Left hindlimb (tissue), 1 donor: Measurements from ENCODE around the gene HOOK1.

Experiments used
- DNase-seq: peaks from one replicate; pipeline ENCODE4 v3.0.0-alpha.2; 2018

The HOOK1 gene

DNA sequence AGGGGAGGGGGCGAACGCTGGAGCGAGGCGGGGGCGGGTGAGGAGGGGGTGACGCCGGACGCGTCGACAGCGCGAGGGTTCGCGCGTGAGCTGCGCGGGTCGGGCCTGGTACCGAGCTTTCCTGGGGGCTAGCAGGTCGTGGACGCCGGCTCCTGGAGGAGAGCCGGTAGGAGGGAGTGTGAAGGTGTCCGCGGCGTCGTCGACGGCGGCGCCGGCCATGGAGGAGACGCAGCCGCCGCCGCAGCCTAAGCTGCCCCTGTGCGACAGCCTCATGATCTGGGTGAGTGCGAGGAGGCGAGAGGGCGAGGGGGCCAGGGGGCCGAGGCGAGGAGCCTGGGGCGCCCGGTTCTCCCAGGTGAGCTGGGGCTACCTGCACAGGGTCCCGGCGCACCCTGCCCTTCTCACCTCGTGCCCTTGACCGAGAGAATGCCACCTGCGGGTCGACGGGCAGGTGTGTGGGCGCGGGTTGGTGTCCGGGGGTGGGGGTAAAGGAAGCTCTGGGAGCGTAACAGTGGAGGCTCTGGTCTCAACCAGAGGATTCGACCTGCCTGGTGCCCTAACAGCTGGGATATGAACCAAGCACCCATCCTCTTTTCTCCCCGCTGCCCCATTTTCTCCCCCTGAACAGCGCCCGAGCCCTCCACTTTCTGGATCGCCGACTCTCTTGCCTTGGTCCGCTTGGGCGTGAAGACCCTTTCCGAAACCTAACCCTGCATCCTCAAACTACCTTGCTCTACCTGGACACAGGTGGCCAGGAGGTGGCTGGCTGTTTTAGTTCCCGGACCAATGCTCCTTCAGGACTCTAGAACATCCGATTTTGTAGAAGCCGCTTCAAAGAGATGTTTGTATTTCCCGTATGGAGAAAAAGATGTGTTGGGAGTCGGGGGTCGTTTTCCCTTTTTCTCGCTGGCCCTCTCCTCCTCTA is at the start of gene HOOK1:
Gene HOOK1, plus strand, starts transcription at position 49 of the 925 bp plus-strand sequence. Its CDS starts 169 bp downstream, at position 218.
- no peak for DNase-seq

DNA sequence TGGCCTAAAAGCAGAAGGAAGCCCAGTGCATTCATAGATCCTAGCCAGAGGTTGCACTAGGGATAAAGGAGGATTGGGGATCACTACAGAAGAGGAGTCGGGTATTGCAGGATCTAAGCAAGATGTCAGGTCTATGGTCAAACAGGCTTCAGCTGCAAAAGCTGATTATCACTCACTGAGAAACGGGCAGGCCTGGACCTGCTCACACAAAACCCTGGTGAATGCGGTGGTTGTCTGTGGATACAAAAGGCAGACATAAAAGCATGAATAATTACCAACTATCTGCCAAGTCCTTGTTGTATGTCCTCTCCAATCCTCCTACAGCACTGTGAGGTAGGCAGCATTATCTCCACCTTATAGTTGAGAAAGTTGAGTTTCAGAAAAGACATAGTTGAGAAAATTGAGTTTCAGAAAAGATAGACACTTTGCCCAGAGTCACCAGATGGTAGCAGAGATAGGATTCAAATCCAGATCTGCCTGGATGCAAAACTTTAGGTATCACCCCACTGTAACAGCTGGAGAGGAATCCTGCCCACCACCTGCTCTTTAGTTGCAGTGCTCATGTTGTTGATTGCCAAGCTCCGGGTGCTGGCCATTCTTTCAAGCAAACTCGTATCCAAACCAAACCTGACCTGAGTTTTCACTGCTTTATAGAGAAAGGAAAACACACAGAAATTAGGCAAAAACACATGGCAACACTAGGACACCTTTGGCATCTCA is 49.6 kb upstream of the HOOK1 start:
- no peak for DNase-seq

DNA sequence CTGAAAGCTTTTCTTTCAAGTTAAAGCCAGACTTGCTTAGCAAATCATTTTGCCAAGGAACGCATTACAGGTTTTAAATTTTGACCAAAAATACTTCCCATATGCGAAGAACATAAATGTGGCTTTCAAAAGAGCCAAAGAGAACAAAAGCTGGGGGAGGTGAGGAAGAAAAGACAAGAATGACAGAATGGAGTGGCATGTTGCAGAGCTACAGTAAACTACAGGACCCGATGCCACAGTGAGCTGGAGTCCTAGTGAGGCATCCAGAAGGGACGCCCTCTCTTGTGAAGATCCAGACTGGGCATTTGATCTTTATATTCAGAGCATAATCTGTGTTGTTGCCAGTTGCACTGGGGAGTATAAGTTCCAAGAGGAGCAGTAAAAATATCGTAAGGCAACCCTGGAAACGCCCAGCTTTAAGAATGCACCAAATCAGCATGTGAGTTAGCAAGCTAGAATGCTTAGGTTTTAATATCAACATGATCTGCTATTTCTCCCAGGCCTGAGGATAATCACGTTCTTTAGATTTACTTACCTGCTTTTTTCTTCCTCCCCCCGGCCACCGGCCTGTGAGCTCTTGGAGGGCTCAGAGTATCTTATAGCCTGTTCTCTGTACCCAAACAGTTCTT is 48.4 kb upstream of the HOOK1 start:
- DNase-seq, result no peak

DNA sequence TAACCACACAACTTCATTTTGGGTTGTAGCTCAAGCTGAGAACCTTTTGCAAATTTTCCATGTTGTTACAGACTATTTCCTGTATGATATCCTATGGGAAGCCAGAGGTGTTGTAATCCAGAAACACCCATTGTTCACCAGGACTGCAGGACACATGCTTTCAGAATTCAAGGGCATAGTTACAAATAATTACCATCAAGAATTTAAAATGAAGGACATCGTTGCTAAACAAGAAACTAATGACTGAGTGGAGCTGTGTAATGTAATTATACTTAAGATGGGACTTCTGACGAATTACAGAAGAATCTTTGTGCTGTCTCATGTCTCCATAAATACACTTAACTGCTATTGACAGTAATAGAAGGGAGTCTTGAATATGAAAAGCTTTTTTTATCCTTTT is 47.6 kb upstream of the HOOK1 start:
- no peak for DNase-seq

DNA sequence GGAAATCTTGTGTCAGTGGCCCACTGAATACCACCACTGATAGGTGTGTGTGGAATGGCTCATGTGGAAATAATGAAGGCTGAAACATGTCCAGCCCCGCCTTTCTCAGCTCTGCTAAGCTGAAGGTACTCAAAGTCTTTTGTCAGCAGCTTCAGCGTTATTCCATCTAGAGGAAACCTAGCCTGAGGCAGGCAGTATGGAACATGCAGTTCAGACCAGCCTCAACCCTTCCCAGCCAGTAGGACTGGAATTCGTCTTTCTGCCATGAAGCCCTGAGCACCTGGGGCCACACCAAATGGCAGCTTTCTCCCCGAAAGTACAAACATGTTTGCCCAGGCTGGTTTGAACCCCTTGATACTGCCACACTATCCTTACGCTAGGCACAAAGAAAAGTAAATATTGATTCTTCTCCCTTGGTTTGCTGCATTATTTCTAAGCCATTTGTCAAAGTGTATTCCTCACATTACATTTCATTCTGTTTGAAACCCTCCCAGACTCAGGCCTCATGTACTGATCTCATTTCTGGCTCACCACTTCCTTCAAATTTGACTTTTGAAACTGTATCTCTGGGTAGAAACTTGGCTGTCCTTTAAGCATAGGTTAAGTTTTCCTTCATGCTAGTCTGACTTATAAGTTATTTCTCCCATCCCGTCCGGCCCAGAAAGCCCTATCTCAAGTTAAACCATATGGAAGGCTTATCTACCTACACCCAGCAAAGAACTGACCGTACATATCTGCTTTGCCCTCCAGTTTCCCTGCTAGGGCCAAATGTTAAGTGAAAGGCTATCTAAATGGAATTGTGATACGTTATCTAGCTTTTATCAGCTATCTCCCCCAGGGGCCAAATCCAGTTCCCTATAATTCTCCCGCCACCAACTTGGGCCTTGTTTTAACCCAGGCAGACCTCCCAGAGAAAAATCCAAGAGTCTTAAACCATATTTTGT is 45.7 kb upstream of the HOOK1 start:
- no peak for DNase-seq

DNA sequence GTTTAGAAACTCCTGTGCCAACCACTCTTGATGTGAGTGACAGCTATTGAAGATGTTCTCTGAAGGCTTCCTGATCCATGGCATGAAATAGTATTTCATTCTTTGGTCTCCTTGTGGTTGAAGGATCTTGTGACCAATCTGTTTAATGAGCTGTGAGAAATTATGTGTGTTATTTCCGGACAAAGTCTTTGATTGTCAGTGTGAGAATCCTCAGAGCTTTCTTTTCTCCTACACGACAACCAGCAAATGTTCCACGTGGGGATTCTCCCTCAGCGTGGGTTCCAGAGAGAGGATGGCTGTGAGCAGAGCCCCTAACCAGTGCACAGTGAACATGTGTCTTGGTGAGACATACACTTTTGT is 45.0 kb upstream of the HOOK1 start:
- no peak for DNase-seq

DNA sequence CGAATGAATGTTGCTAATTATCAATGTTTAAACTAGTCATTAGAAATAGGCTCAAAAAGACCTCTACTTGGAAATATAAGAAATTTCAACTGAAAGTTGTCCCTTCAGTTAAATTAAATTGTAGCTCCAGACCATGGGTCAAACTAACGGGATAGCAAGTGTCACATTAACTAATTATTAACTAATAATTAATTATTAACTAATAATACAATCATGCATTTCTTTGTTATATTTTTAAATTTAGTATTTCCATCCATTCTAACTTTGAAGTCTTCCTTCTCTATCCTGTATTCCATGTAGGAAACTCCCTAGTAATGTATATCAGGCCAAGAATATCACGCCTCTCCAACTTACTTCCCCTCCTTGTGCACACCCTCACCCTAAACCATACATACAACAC is 43.4 kb upstream of the HOOK1 start:
- no peak for DNase-seq

DNA sequence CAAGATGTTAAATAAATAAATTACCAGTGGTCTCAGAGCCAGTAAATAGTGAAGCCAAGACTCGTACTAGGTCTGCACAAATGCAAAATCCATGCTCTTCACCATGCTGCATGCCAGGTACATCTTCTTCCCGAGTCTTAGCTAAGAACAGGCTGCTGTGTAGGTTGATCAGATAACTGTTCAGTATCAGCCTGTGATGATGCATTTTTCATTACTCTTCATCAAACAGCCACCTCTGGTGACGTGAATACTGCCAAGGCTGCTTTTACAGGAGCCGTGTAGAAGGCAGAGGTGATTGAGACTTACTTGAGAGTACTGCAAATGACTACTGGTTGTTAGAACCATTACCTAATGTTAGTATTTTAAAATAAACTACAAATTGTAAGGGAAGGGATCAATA is 39.3 kb upstream of the HOOK1 start:
- no peak for DNase-seq

DNA sequence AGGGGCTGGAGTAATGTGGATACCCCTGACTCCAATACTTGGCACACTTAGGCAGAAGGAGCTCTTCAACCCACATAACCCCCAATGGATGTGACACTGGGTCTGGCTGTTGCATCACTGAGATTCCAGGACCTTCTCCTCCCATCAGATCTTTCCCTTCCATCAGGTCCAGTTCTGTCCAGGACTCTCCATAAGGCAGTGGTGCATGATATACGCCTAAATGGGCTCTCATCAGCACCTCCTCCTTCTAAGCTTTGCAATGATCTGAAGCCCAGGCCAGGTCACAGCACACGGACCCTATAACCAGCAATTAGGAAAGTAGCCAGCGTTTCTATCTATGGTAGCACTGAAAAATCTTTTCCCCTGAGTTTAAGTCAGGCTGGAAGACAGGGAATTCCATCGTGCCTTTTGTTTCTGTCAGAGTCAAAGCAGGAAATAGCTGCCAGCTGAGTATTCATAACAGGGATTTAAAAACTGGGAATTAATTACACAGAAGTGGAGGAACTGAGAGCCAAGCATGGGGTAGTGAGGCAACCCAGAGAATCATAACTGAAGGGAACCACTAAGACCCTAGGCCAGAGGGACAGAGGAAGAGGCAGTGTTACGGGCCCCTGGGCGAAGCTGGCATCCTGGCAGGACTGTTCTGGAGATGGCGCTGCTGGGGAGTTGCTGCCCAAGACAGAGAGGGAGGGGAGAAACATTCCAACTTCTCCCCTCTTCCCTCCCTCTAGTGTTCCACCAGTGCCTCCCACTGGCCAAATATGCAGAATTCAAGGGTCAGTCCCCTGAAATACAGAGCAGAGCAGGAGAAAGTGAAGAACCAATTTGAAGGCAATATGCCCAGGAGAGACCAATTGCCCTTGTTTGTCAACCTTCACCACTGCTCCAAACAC is 37.5 kb upstream of the HOOK1 start:
- no peak for DNase-seq

DNA sequence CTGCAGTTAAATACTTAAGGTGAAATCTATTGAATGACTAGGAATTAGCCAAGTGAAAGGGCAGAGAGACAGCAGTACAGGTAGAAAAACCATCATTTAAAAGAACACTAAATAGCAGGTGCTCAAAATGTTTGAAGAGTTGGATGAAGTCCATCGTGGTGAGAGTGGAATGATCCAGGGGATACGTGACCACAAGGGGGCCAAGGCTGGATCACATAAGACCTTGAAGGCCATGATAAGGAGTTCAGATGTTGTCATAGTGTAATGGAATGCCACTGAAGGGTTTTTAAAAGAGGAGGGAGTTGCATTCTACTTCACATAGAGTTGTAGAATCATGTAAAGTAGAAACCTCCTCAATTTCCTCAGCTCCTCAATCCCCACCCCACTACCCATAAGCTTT is 34.8 kb upstream of the HOOK1 start:
- DNase-seq, result no peak

DNA sequence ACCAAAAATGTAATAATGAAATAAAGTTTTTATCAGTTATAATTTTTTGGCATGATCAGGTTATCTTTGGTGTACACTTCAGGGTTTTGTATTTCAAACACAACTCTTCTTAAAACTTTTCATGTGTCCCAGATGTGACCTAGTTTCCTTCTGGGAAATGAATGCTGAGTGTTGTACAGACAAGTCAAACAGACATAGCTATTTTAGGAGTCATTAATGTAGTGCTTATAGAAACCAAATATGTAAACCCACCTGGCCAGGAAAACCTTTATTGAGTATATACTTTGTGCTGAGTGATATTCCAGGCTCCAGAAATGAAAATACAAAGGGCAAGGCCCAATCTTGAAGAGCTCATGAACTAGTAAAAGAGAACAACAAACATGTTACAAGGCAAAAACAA is 25.9 kb upstream of the HOOK1 start:
- DNase-seq, result no peak

DNA sequence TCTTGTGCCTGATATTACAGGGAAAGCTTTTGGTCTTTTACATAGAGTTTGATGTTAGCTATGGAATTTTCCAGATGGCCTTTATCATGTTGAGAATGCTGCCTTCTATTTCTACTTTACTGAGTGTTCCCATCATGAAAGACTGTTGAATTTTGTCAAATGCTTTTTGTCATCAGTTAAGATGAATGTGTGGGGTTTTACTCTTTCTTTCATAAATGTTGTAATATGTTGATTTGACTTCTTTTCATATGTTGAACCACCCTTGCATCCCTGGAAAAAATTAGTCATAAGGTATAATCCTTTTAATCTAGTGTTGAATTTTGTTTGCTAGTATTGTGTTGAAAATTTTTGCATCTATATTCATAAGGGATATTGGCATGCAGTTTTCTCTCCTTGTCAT is 16.1 kb upstream of the HOOK1 start:
- DNase-seq, result no peak

DNA sequence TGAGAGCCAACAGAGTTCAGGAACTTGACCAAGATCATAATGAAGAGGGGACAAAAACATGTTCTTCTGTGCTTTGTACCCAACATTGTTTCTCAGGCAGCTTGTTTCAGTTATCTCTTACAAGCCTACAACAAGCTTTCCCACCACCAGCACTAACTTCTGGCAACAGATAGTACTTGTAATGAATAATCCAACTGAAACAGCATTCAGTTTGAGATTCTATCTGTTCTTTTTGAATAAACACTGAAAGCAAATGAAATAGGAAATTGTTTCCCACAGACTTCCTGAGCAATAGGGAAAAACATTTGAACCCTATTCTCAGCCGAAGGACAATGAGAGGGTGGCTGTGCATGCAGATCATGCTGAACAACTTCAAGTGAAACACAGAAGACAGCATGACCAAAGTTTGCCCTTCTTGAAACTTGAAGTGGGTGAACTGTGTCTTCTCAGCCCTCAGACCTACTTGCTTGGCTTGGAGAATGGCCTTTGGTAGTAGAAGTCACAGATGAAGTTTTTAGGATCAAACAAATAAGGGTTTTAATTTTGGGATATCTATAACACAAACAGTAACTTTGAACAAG is 11.2 kb upstream of the HOOK1 start:
- no peak for DNase-seq

DNA sequence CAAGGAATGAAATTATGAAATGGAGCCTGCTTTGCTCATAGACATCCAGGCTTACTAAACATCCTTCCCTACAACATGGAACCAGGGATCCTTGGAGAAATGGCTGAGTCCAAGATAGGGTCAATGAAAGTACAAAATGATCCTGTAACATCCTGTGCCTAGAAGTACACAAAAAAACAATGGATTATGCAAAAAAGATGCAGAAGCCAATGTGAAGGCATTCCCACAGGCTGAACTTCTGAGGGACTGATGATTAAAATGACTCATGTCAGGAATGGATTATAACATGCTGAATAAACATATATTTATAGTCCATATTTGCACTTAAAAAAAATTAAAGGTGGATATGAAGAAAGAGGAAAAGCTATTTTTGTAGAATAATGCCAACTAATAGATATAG is 10.4 kb upstream of the HOOK1 start:
- no peak for DNase-seq

DNA sequence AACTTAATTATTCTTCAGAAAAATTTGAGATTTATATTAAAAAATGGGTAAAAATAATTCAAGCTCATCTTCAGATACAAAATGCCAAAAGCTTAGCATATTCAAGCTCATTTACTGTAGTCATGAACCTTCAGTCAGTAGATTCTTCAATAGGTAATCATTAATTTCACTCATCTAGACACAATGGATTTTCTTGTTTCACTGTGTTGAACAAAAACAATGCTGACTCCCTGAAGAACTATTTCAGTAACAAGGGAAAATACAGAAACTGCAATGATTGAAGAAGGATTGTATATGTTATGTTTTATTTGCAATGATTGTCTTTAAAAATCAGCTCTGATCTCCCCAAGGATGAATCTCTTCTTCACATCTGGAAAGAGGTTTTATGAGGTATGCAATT is 9.2 kb upstream of the HOOK1 start:
- no peak for DNase-seq

DNA sequence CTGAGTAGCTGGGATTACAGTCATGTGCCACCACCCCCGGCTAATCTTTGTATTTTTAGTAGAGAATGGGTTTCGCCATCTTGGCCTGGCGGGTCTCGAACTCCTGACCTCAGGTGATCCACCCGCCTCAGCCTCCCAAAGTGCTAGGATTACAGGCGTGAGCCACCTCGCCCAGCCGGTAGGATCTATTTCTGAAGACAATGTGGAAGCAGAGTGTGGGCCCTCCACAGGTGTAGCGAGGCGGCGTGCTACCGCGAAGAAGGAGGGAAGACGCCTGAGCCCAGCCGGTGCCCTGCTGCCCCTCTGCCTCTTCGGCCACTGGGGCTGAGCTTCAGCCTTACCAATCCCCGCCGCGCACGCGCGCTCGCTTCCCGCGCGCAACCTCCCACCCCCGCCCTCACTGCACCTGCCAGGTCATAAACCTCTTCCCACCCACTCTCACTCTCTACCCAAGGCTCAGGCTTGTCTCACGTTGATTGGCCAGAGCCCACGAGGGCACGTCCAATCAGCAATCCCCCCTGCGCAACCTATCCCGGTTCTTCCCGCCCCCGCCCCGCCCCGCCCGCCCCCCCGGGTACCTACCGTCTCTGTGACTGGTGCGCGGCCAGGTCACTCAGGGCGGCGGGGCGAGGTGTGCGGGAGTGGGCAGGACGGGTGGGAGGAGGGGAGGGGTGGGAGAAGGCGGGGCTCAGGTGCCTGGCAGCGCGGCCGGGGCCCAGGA is 409 bp upstream of the HOOK1 start:
- peak; percentile 75 for DNase-seq

DNA sequence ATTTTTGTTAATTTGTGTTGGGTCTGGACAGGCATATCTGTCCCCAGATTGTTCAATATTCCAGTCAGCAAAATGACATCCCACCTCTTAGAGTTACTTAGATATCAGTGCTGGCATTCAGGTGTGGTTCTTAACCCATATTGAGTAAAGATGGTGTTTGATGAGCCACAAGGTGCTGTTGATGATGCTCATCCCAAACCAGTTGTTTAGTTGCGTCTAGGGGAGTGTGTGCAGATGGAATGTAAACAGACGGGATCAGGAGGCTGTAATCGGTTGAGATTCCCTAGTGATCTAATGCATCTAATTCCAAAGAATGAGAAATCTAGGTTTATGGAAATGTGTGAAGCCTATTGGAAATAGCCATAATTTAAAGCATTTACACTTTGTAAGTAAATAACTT is 1.1 kb downstream of the HOOK1 start:
- DNase-seq, result no peak

DNA sequence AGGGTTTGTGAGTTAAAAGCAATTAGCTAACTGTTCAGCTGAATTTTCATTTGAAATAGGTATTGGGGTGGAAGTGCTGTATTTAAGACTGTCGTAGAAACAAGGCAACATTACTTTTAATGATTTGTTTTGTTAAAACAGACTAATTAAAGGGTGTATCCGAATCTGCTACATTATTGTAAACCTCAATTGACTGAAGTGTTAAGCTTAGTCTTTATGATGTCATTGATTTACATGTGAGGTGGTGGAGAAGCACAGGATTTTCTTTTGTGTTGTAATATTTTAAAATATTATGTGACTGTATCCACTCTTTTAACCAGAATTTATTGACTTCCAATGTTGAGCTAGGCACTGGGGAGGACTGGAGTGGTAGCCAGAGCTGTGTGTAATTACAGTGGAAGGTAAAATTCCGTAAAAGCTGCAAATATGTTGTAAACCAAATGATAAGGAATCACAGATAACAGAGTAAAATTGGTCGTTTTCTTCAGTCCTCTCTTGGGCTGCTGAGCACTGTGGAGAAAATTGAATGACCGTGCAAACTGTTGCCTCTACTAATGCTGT is 1.6 kb downstream of the HOOK1 start:
- DNase-seq, result no peak

DNA sequence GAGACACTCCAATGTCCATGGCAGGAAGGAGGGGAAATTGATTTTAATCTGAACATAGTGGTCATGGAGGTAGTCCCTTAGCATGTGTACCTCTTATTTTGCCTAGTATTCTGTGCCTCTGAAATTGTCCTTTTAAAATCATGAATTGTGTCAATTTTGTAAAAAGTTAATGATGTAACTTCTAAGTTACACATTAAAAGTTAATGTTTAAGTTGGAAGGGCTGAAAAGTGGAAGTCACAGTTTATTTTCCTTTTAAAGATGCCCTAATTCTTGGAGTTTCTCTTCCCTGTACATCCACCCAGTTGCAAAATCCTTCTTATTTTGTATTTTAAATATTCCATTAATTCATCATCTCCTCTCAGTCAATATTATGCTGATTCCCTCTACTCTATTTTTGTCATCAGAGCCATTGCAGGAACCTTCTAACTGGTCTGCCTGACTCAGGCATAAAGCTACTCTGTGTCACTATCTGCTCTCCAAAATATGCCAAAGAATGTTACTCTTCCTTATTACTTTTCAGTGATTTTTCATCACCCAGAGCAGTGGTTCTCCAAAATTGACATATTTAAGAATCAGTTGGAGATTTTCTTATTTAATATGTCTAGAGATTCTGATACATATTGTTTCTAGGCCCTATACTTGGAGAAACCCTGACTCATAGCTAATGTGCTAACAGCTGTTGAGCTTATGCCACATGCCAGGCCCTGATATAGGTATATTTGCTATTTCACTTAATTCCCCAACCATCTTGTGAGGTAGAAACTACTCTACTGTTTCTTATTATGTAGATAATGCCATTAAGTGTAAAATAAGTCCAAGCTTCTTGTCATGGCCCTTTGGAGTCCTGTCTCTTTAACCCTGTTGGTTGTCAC is 5.1 kb downstream of the HOOK1 start:
- no peak for DNase-seq
